AG04449 (cell line): ENCODE measurements around the gene SLC22A13.

Experiments used
- CTCF ChIA-PET: fragments of 350-600 bp; formaldehyde crosslinking; extraction: SDS; loops from one replicate; lab custom pipeline; 2021; ENCODE audit warnings: antibody characterized with exemption; lab: Yijun Ruan, JAX
- POLR2A ChIA-PET: fragments of 400-600, 350-600 bp; formaldehyde crosslinking; extraction: SDS; loops from one replicate; lab custom pipeline; 2020; ENCODE audit warnings: antibody characterized with exemption, inconsistent platforms; lab: Yijun Ruan, JAX
- DNase-seq: peaks from one replicate; pipeline ENCODE4 v3.0.0-alpha.2; 2010; ENCODE audit warnings: low read depth, low spot score
- H3K4me3 ChIP-seq: 2 replicates; pipeline ENCODE4 v1.5.1; 2011; ENCODE audit warnings: low read depth, mild to moderate bottlenecking, control low read depth, low read length
- TF ChIP-seq, protein P1 (sequence below): IDR thresholded peaks from one replicate; pipeline ENCODE4 v1.5.1; 2011; ENCODE audit warnings: mild to moderate bottlenecking, moderate library complexity, low read length, control low read depth, inconsistent platforms; ENCODE audit not compliant: insufficient read depth; ENCODE audit errors: missing control alignments

SLC22A13 gene, protein sequence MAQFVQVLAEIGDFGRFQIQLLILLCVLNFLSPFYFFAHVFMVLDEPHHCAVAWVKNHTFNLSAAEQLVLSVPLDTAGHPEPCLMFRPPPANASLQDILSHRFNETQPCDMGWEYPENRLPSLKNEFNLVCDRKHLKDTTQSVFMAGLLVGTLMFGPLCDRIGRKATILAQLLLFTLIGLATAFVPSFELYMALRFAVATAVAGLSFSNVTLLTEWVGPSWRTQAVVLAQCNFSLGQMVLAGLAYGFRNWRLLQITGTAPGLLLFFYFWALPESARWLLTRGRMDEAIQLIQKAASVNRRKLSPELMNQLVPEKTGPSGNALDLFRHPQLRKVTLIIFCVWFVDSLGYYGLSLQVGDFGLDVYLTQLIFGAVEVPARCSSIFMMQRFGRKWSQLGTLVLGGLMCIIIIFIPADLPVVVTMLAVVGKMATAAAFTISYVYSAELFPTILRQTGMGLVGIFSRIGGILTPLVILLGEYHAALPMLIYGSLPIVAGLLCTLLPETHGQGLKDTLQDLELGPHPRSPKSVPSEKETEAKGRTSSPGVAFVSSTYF

GRCh38 chr3:38265604-38266307 lies at the start of gene SLC22A13:
TSS of gene SLC22A13 (plus strand) at chr3:38265812. CDS start at chr3:38265861, 49 bp downstream.
- CTCF ChIA-PET = interaction anchor here (1.4 kb wide), 1 partner anchor 135 kb away, joined by 3 read pairs; no protein-coding TSS in a partner anchor
- H3K4me3 ChIP-seq = no peak within 1 kb of the TSS
- POLR2A ChIA-PET = no interaction called here
- no peak for DNase-seq
- TF ChIP-seq, protein P1, sequence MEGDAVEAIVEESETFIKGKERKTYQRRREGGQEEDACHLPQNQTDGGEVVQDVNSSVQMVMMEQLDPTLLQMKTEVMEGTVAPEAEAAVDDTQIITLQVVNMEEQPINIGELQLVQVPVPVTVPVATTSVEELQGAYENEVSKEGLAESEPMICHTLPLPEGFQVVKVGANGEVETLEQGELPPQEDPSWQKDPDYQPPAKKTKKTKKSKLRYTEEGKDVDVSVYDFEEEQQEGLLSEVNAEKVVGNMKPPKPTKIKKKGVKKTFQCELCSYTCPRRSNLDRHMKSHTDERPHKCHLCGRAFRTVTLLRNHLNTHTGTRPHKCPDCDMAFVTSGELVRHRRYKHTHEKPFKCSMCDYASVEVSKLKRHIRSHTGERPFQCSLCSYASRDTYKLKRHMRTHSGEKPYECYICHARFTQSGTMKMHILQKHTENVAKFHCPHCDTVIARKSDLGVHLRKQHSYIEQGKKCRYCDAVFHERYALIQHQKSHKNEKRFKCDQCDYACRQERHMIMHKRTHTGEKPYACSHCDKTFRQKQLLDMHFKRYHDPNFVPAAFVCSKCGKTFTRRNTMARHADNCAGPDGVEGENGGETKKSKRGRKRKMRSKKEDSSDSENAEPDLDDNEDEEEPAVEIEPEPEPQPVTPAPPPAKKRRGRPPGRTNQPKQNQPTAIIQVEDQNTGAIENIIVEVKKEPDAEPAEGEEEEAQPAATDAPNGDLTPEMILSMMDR = no peak

- no peak for DNase-seq
- ChIA-PET POLR2A (no interaction called here), CTCF (no interaction called here)
- TF ChIP-seq, protein P1 = no peak
- H3K4me3 ChIP-seq = no peak overlapping the region
Measured at GRCh38 chr3:38219609-38220197, 45.9 kb upstream of the SLC22A13 start.

- POLR2A ChIA-PET = no interaction called here
- no peak for DNase-seq
- no peak overlapping the region for H3K4me3 ChIP-seq
- TF ChIP-seq, protein P1 = no peak
- CTCF ChIA-PET = interaction anchor here (0.8 kb wide), 2 partner anchors 21 to 35 kb away, joined by 3 read pairs; no protein-coding TSS in a partner anchor
Measured at GRCh38 chr3:38221005-38221404, 44.6 kb upstream of the SLC22A13 start.

DNA sequence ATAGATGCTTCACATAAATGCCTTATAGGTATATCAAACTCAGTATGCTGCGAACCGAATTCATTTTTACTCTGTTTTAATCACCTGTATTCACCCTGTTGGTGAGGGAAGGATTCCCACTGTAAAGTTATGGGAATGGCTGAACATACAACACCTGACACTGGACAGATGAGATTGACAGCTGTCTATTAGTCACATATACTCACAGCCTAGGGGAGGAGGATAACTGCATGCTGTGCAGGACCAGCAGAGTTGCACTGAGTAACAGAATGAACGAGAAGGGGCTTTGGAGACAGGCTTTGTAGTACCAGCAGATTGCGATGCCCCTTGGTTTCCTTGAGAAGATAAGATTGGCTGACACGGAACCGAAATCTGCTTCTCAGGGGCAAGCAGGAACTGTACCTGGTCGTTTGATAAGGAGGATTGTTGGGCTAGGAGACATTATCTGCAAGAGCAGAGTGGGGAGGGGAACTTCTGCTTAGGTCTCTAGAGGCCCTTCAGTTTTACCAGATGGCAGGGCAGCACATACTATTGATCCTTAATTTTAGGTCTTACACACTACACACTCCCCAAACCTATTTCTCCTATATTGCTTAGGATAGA lies 43.5 kb upstream of the SLC22A13 start:
- POLR2A ChIA-PET = no interaction called here
- TF ChIP-seq, protein P1 = no peak
- H3K4me3 ChIP-seq = no peak overlapping the region
- no peak for DNase-seq
- CTCF ChIA-PET = no interaction called here

- TF ChIP-seq, protein P1 = no peak
- CTCF ChIA-PET = interaction anchor here (0.8 kb wide), 1 partner anchor 10 kb away, joined by 3 read pairs; no protein-coding TSS in a partner anchor
- H3K4me3 ChIP-seq = no peak overlapping the region
- DNase-seq = no peak
- POLR2A ChIA-PET = no interaction called here
Measured at GRCh38 chr3:38224357-38224756, 41.3 kb upstream of the SLC22A13 start.
